ENCODE measurements around the gene STRADB. TPM values are rescaled to one million over a fixed set of nuclear protein-coding genes. Genes with fewer than 3 reads are reported as not detected.

STRADB gene
- total RNA-seq, 1 donor from 2014 or later, result 13.7 TPM

DNA sequence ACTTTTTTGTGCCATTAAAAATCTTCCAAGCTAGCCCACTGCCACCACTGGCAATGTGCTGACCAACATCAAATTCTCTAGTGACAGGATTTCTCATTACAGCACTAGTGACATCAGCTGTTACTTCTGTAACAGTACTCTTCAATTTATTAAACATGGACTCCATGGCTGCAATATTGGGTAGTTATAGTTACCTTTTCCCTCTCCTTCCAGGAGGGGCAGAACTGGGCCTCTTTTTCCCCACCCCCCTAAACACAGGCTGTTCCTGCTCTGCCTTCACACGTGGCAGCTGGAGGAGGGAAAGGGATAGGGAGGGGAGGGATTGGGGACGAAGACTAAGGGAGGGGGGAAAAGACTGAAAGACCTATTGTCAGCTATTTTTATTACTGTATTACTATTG lies 38.4 kb upstream of the STRADB start:
- DNase-seq (ENCODE audit: low spot score), result no peak
- Mint-ChIP-seq H3K36me3 (ENCODE audit: low read depth) (no peaks in the 10 kb centered on the region), H3K4me1 (ENCODE audit: low read depth) (peaks cover 22% of the 10 kb centered on the region), H3K4me3 (ENCODE audit: unreplicated experiment) (no peak overlapping the region), H3K27ac (ENCODE audit: unreplicated experiment) (no peak overlapping the region), H3K9me3 (ENCODE audit: low read depth) (no peaks in the 10 kb centered on the region), H3K27me3 (ENCODE audit: low read depth) (no peaks in the 10 kb centered on the region)
- TF ChIP-seq, protein P1, sequence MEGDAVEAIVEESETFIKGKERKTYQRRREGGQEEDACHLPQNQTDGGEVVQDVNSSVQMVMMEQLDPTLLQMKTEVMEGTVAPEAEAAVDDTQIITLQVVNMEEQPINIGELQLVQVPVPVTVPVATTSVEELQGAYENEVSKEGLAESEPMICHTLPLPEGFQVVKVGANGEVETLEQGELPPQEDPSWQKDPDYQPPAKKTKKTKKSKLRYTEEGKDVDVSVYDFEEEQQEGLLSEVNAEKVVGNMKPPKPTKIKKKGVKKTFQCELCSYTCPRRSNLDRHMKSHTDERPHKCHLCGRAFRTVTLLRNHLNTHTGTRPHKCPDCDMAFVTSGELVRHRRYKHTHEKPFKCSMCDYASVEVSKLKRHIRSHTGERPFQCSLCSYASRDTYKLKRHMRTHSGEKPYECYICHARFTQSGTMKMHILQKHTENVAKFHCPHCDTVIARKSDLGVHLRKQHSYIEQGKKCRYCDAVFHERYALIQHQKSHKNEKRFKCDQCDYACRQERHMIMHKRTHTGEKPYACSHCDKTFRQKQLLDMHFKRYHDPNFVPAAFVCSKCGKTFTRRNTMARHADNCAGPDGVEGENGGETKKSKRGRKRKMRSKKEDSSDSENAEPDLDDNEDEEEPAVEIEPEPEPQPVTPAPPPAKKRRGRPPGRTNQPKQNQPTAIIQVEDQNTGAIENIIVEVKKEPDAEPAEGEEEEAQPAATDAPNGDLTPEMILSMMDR (IDR thresholded peaks at IDR 0.05), result no peak

- Mint-ChIP-seq H3K27ac (ENCODE audit: unreplicated experiment) (no peak overlapping the region), H3K4me1 (ENCODE audit: low read depth) (peaks cover 22% of the 10 kb centered on the region), H3K9me3 (ENCODE audit: low read depth) (no peaks in the 10 kb centered on the region), H3K36me3 (ENCODE audit: low read depth) (no peaks in the 10 kb centered on the region), H3K27me3 (ENCODE audit: low read depth) (no peaks in the 10 kb centered on the region), H3K4me3 (ENCODE audit: unreplicated experiment) (no peak overlapping the region)
- DNase-seq (ENCODE audit: low spot score), result no peak
- TF ChIP-seq, protein P1 (IDR thresholded peaks at IDR 0.05), result no peak
These were observed 38.0 kb upstream of the STRADB start for GRCh38 chr2:201413552-201413951.

- H3K9me3 Mint-ChIP-seq (ENCODE audit: low read depth), result no peaks in the 10 kb centered on the region
- no peak overlapping the region for H3K4me3 Mint-ChIP-seq (ENCODE audit: unreplicated experiment)
- no peak for DNase-seq (ENCODE audit: low spot score)
- H3K36me3 Mint-ChIP-seq (ENCODE audit: low read depth), result peaks cover 4% of the 10 kb centered on the region
- H3K4me1 Mint-ChIP-seq (ENCODE audit: low read depth), result peaks cover 20% of the 10 kb centered on the region
- H3K27ac Mint-ChIP-seq (ENCODE audit: unreplicated experiment), result no peak overlapping the region
- TF ChIP-seq, protein P1 (IDR thresholded peaks at IDR 0.05), result no peak
- H3K27me3 Mint-ChIP-seq (ENCODE audit: low read depth), result no peaks in the 10 kb centered on the region
These were observed 37.2 kb upstream of the STRADB start for GRCh38 chr2:201414099-201415023.

DNA sequence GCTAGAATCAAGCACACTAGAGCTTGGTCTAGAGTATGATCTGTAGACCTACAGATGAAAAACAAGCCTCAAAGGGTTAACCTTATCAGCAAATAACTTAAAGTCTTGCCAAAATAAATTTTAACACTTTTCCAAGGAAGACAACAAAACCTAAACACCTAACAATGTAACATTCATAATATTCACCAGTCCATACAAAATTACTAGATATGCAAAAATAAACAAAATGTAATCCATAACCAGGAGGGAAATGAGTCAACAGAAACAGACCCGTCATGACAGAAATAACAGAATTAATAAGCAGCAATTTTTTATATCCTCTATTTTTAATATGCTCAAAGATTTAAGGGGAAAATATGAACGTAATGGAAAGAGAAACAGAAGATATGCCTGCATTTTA lies 36.4 kb upstream of the STRADB start:
- no peak overlapping the region for H3K4me3 Mint-ChIP-seq (ENCODE audit: unreplicated experiment)
- no peaks in the 10 kb centered on the region for H3K27me3 Mint-ChIP-seq (ENCODE audit: low read depth)
- H3K27ac Mint-ChIP-seq (ENCODE audit: unreplicated experiment), result no peak overlapping the region
- peaks cover 7% of the 10 kb centered on the region for H3K36me3 Mint-ChIP-seq (ENCODE audit: low read depth)
- TF ChIP-seq, protein P1 (IDR thresholded peaks at IDR 0.05), result no peak
- peaks cover 18% of the 10 kb centered on the region for H3K4me1 Mint-ChIP-seq (ENCODE audit: low read depth)
- H3K9me3 Mint-ChIP-seq (ENCODE audit: low read depth), result no peaks in the 10 kb centered on the region
- DNase-seq (ENCODE audit: low spot score), result no peak

- no peak for DNase-seq (ENCODE audit: low spot score)
- TF ChIP-seq, protein P1 (IDR thresholded peaks at IDR 0.05), result no peak
- Mint-ChIP-seq H3K4me3 (ENCODE audit: unreplicated experiment) (no peak overlapping the region), H3K27me3 (ENCODE audit: low read depth) (no peaks in the 10 kb centered on the region), H3K9me3 (ENCODE audit: low read depth) (no peaks in the 10 kb centered on the region), H3K27ac (ENCODE audit: unreplicated experiment) (no peak overlapping the region), H3K4me1 (ENCODE audit: low read depth) (peaks cover 10% of the 10 kb centered on the region), H3K36me3 (ENCODE audit: low read depth) (peaks cover 7% of the 10 kb centered on the region)
These were observed 32.4 kb upstream of the STRADB start for GRCh38 chr2:201419057-201419635.

All from chondrocyte (in vitro differentiated cells).